Fibroblast of villous mesenchyme (primary cell): ENCODE results near the gene HEXD. TPM values are rescaled to one million over a fixed set of nuclear protein-coding genes. Genes with fewer than 3 reads are reported as not detected.

Source experiments
- DNase-seq: peaks from one replicate; pipeline ENCODE4 v3.0.0-alpha.2; 2010; ENCODE audit warnings: low read depth
- H3K4me3 ChIP-seq: 2 replicates; pipeline ENCODE4 v1.5.1; 2011; ENCODE audit warnings: low read depth, mild to moderate bottlenecking, low read length
- small RNA-seq: library from RNA; depleted of rRNA; stranded (forward); fragments of <200 nt; gene quantifications from one replicate; pipeline ENCODE3, GENCODE V24; 2012
- total RNA-seq: library from RNA; depleted of rRNA; stranded (reverse); fragments of >200 nt; gene quantifications from 2 replicates; pipeline ENCODE4 v1.2.3, GENCODE V29; 2012
- TF ChIP-seq, protein P1 (sequence below): IDR thresholded peaks from 2 replicates; pipeline ENCODE4 v1.5.1; 2012; ENCODE audit warnings: low read depth, mild to moderate bottlenecking, low read length; ENCODE audit not compliant: insufficient read depth

HEXD gene
- total RNA-seq, 1 donor: 12.5 TPM

DNA sequence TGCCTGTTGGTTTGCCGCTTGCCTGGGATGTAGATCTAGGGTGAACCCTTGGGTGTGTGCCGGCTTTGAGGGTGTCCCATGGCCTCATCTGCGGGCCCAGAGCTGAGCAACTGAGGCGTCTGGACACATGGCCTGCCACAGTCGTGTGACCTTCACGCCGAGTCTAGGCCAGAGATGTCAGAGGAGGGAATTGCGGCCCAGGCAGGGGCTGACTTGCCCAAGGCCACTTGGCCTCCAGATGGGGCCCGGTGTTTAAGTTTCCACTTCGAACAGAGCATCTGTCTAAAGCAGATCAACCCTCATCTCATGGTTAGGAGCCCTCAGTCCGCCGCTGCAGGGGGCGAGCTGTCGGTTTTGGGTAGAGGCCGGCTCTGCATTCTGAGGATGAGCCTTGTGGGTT is 73.4 kb downstream of the HEXD start:
- DNase-seq: no peak
- H3K4me3 ChIP-seq: no peak overlapping the region
- TF ChIP-seq, protein P1, sequence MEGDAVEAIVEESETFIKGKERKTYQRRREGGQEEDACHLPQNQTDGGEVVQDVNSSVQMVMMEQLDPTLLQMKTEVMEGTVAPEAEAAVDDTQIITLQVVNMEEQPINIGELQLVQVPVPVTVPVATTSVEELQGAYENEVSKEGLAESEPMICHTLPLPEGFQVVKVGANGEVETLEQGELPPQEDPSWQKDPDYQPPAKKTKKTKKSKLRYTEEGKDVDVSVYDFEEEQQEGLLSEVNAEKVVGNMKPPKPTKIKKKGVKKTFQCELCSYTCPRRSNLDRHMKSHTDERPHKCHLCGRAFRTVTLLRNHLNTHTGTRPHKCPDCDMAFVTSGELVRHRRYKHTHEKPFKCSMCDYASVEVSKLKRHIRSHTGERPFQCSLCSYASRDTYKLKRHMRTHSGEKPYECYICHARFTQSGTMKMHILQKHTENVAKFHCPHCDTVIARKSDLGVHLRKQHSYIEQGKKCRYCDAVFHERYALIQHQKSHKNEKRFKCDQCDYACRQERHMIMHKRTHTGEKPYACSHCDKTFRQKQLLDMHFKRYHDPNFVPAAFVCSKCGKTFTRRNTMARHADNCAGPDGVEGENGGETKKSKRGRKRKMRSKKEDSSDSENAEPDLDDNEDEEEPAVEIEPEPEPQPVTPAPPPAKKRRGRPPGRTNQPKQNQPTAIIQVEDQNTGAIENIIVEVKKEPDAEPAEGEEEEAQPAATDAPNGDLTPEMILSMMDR: no peak

Small RNA genes within 50 kb of the gene (small RNA-seq; reads per million reads assigned to genes)
- gene RF00019: not detected

Other genes starting within 250 kb of the HEXD start
- gene CCDC57, start 205.5 kb upstream of the HEXD start, total RNA-seq: 19.9 and 20.6 TPM in 2 replicates
- gene SLC16A3, start 189.3 kb upstream of the HEXD start, total RNA-seq: 131 and 174 TPM in 2 replicates
- gene CSNK1D, start 144.6 kb upstream of the HEXD start, total RNA-seq: 49.3 and 57.0 TPM in 2 replicates
- not detected in 2 replicates for gene CD7, start 100.7 kb upstream of the HEXD start, total RNA-seq
- gene SECTM1, start 84.6 kb upstream of the HEXD start, total RNA-seq: 11.9 and 24.2 TPM in 2 replicates
- gene TEX19, start 59.1 kb upstream of the HEXD start, total RNA-seq: under 0.01 TPM in 1 of 2 replicates, not detected in the other
- not detected in 2 replicates for gene UTS2R, start 46.6 kb upstream of the HEXD start, total RNA-seq
- gene OGFOD3, start 239 bp downstream of the HEXD start, total RNA-seq: 20.7 and 28.0 TPM in 2 replicates
- 46.2 and 59.6 TPM in 2 replicates for gene CYBC1, start 32.4 kb downstream of the HEXD start, total RNA-seq
- gene NARF, start 40.4 kb downstream of the HEXD start, total RNA-seq: 21.6 and 30.3 TPM in 2 replicates
- gene FOXK2, start 101.4 kb downstream of the HEXD start, total RNA-seq: 34.1 and 46.6 TPM in 2 replicates
- gene WDR45B, start 230.1 kb downstream of the HEXD start, total RNA-seq: 62.5 and 70.8 TPM in 2 replicates